Measurements from ENCODE around the gene MYOM1.

MYOM1 gene

DNA sequence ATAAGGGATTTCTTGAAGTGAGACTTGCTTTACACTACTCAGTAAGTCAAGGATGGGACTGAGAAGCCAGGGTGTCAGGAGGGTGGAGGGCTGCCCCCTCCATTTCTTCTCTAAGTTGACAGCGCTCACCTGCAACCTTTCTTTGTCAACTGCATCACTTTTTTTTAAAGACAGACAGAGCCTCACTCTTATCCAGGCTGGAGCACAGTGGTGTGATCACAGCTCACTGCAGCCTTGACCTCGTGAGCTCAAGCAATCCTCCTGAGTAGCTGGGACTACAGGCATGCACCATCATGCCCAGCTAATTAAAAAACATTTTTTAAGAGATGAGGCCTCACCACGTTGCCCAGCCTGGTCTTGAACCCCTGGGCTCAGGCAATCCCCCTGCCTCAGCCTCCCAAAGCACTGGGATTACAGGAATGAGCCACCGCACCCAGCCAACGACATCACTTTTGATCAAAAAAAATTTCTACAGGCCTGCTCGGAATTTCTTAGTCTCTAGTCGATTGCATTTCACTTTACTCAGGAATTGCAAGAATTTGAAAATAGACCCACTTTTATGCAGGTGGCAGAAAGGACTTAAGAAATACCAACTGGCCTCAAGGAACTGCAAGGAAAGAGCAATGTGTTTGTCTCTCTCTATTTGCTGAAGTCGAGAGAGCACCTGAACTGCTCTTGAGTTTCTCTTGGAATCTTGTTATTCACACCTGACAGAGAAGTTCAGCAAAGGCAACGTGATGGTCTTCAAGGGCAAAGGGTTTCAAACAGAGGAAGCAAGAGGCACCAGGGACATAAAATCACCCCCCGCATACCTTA lies 101.4 kb downstream of the MYOM1 start:
- Histone ChIP-seq H3K9me3 (no peaks in the 10 kb centered on the region), H3K36me3 (no peaks in the 10 kb centered on the region), H3K4me1 (no peaks in the 10 kb centered on the region), H3K4me3 (ENCODE audit: low read depth, low read length) (no peak overlapping the region), H3K27me3 (no peaks in the 10 kb centered on the region)
- TF ChIP-seq CTCF (IDR thresholded peaks at IDR 0.05; ENCODE audit: low read depth, low read length) = no peak
- DNase-seq = no peak

GRCh38 chr18:3117493-3118192 lies 102.1 kb downstream of the MYOM1 start:
- no peaks in the 10 kb centered on the region for H3K36me3 ChIP-seq
- no peaks in the 10 kb centered on the region for H3K27me3 ChIP-seq
- H3K4me3 ChIP-seq (ENCODE audit: low read depth, low read length) = no peak overlapping the region
- H3K4me1 ChIP-seq = no peaks in the 10 kb centered on the region
- no peak for DNase-seq
- no peaks in the 10 kb centered on the region for H3K9me3 ChIP-seq
- no peak for TF ChIP-seq CTCF (IDR thresholded peaks at IDR 0.05; ENCODE audit: low read depth, low read length)

- TF ChIP-seq CTCF (IDR thresholded peaks at IDR 0.05; ENCODE audit: low read depth, low read length) = no peak
- no peaks in the 10 kb centered on the region for H3K36me3 ChIP-seq
- DNase-seq = no peak
- no peaks in the 10 kb centered on the region for H3K4me1 ChIP-seq
- H3K27me3 ChIP-seq = no peaks in the 10 kb centered on the region
- H3K4me3 ChIP-seq (ENCODE audit: low read depth, low read length) = no peak overlapping the region
- H3K9me3 ChIP-seq = no peaks in the 10 kb centered on the region
Measured at GRCh38 chr18:3115447-3116030, 104.2 kb downstream of the MYOM1 start.

DNA sequence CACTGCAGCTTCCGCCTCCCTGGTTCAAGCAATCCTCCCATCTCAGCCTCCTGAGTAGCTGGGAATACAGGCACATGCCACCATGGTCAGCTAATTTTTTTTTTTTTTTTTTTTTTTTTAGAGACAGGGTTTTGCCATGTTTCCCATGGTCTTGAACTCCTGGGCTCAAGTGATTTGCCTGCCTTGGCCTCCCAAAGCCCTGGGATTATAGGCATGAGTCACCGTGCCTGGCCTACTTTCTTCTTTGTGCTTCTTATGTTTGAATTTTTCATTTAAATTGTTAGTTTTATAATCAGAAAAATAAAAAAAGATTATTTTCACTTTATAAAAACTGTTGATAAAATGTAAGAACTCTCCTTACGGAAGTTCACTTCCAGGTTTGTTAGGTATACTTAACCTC lies 105.3 kb downstream of the MYOM1 start:
- H3K4me3 ChIP-seq (ENCODE audit: low read depth, low read length) = no peak overlapping the region
- H3K36me3 ChIP-seq = no peaks in the 10 kb centered on the region
- H3K27me3 ChIP-seq = no peaks in the 10 kb centered on the region
- H3K4me1 ChIP-seq = no peaks in the 10 kb centered on the region
- no peaks in the 10 kb centered on the region for H3K9me3 ChIP-seq
- no peak for DNase-seq
- TF ChIP-seq CTCF (IDR thresholded peaks at IDR 0.05; ENCODE audit: low read depth, low read length) = no peak

DNA sequence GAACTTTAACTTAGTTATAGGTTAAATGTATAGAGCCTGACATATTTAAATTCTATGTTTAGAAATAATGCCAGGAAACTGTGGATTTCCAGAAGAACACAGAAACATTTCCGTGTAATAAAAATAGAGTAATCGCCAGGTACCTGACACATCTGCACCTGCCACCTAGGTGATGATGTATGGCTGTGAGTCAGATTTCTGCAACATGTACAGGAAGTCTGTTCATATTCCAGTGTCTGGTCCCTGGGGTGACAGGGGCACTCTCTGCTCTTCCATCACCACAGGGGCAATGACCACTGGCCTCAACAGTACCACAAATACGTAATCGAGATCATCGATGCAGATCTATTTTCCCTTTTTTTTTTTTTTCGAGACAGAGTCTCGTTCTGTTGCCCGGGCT lies 105.7 kb downstream of the MYOM1 start:
- Histone ChIP-seq H3K4me1 (no peaks in the 10 kb centered on the region), H3K27me3 (no peaks in the 10 kb centered on the region), H3K9me3 (no peaks in the 10 kb centered on the region), H3K36me3 (no peaks in the 10 kb centered on the region), H3K4me3 (ENCODE audit: low read depth, low read length) (no peak overlapping the region)
- no peak for TF ChIP-seq CTCF (IDR thresholded peaks at IDR 0.05; ENCODE audit: low read depth, low read length)
- no peak for DNase-seq

All from BE2C (cell line).